Keratinocyte (primary cell): ENCODE data around the gene SERPINB10. TPM values are rescaled to one million over a fixed set of nuclear protein-coding genes. Genes with fewer than 3 reads are reported as not detected.

Source experiments
- DNase-seq: peaks from one replicate; pipeline ENCODE4 v3.0.0-alpha.2; 2011; ENCODE audit warnings: low read depth, missing footprints, low spot score
- FAIRE-seq: peaks from 2 replicates; lab custom pipeline; 2011; peaks lifted over from hg19 to GRCh38; lab: Jason Lieb, UNC
- H2AFZ ChIP-seq: 2 replicates; pipeline ENCODE4 v1.6.0; 2012; ENCODE audit warnings: low read length, control low read depth, inconsistent platforms; ENCODE audit not compliant: control insufficient read depth
- H3K27ac ChIP-seq: 2 replicates; pipeline ENCODE4 v1.5.1; 2011; ENCODE audit warnings: low read length; ENCODE audit not compliant: control insufficient read depth, insufficient read depth
- H3K27me3 ChIP-seq: 3 replicates; pipeline ENCODE4 v1.6.0; 2011; ENCODE audit warnings: low read length; ENCODE audit not compliant: control insufficient read depth, insufficient read depth; ENCODE audit errors: extremely low read depth
- H3K36me3 ChIP-seq, 2 experiments: 2 replicates in 1 of 2; 3 replicates in 1 of 2; pipeline ENCODE4 v1.5.1; 2011; ENCODE audit warnings: low read length in 2 of 2, mild to moderate bottlenecking in 1 of 2; ENCODE audit not compliant: control insufficient read depth in 2 of 2, insufficient read depth in 2 of 2; ENCODE audit errors: extremely low read depth in 1 of 2
- H3K4me1 ChIP-seq: 3 replicates; pipeline ENCODE4 v1.5.1; 2011; ENCODE audit warnings: low read length; ENCODE audit not compliant: control insufficient read depth, insufficient read depth; ENCODE audit errors: extremely low read depth
- H3K4me2 ChIP-seq: 3 replicates; pipeline ENCODE4 v1.6.0; 2011; ENCODE audit warnings: low read depth, low read length; ENCODE audit not compliant: control insufficient read depth, insufficient read depth; ENCODE audit errors: extremely low read depth
- H3K4me3 ChIP-seq, 3 experiments: fragments of 200-600 bp in 1 of 3; sonication (generic) in 1 of 3; 2 replicates in 2 of 3; 3 replicates in 1 of 3; pipeline ENCODE4 v1.5.1; 2011 to 2016; ENCODE audit warnings: low read length in 3 of 3, mild to moderate bottlenecking in 3 of 3, control low read depth in 2 of 3, inconsistent platforms in 1 of 3, low read depth in 1 of 3, mixed read lengths in 1 of 3, mixed run types in 1 of 3, moderate library complexity in 1 of 3; ENCODE audit not compliant: control insufficient read depth in 2 of 3, insufficient read depth in 2 of 3; ENCODE audit errors: extremely low read depth in 1 of 3
- H3K79me2 ChIP-seq: 2 replicates; pipeline ENCODE4 v1.6.0; 2012; ENCODE audit warnings: low read length; ENCODE audit not compliant: control insufficient read depth, insufficient read depth
- H3K9ac ChIP-seq: 3 replicates; pipeline ENCODE4 v1.6.0; 2011; ENCODE audit warnings: low read length; ENCODE audit not compliant: control insufficient read depth, insufficient read depth; ENCODE audit errors: extremely low read depth
- H3K9me1 ChIP-seq: 3 replicates; pipeline ENCODE4 v1.6.0; 2011; ENCODE audit warnings: low read length; ENCODE audit not compliant: control insufficient read depth, insufficient read depth; ENCODE audit errors: extremely low read depth
- H3K9me3 ChIP-seq: 2 replicates; pipeline ENCODE4 v1.5.1; 2012; ENCODE audit warnings: low read depth, low read length; ENCODE audit not compliant: control insufficient read depth
- H4K20me1 ChIP-seq: 3 replicates; pipeline ENCODE4 v1.6.0; 2011; ENCODE audit warnings: low read length; ENCODE audit not compliant: control insufficient read depth, insufficient read depth; ENCODE audit errors: extremely low read depth
- EZH2 ChIP-seq: IDR thresholded peaks from one replicate; pipeline ENCODE4 v1.6.1; 2012; ENCODE audit warnings: inconsistent platforms, mild to moderate bottlenecking, low read length, moderate library complexity
- dilution Hi-C: fragments of 300-500 bp; cut with MboI; formaldehyde crosslinking; loops from one replicate; pipeline ENCODE4 v1.7.0; 2020; ENCODE audit warnings: low sequenced_read_pairs; ENCODE audit not compliant: extremely low pct_ligation_motif_present
- polyA plus RNA-seq, 5 experiments: library from polyadenylated mRNA; depleted of rRNA in 3 of 5; stranded (reverse) in 3 of 5; stranded (forward) in 1 of 5; unstranded in 1 of 5; fragments of >200 nt; gene quantifications; 1 replicate in 1 of 5; 2 replicates in 3 of 5; 3 replicates in 1 of 5; pipeline versions ENCODE4 v1.2.1 to v1.2.3, GENCODE V29; 2011 to 2012; ENCODE audit warnings: missing spikeins in 2 of 5, low read depth in 1 of 5, low replicate concordance in 1 of 5
- TF ChIP-seq, protein P1 (sequence below), 3 experiments: IDR thresholded peaks in 1 of 3; conservative IDR thresholded peaks in 1 of 3; optimal IDR thresholded peaks in 1 of 3; 2 replicates in 2 of 3; 3 replicates in 1 of 3; pipeline versions ENCODE3 to v1.5.1; 2011; ENCODE audit warnings: low read length in 3 of 3, mild to moderate bottlenecking in 3 of 3, moderate library complexity in 2 of 3, control low read depth in 1 of 3, inconsistent platforms in 1 of 3; ENCODE audit not compliant: insufficient read depth in 2 of 3; ENCODE audit errors: extremely low read depth in 1 of 3

SERPINB10 gene
- polyA plus RNA-seq, 1 donor (not counting 4 experiments of a cell fraction or from before 2014, with no cell fraction given), result 10.1 TPM

DNA sequence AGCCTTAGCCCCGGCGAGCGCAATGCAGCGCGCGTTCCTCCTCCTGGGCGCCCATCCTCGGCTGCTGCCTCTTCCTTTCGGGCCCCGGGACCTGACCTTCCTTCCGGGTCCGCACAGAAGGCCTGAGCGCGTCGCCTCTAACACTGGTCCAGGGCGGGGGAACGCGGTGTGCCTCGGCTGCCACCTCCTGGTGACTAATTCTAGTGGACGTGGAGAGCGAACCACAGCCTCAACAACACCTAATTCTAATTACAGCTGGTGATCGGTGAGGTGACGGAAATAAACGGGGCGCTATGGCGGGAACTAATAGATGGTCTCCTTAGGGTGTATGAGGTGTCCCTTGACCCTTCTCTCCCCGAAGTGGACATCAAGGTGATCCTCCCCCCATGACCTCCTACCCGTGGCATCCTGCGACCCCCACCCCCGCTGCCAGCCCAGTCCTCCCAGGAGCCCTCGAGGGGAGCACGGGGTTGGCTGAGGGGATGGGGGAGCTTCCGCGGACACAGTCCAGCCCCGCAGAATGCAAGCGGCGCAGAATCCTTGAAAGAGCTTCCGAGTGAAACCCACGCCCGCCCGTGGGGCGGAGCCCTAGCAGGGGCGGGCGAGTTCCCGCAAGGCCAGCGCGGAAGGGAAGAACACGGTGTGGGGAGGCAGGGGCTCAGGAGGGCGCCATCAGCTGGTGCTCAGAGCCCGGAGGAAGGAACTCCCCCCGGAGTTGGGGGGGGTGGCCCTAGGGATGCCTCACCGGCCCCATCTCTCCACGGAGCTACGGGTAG is 28.6 kb downstream of the SERPINB10 start:
- Histone ChIP-seq H3K9ac (peak overlapping the region; percentile 69), H3K4me1 (peaks cover 8% of the 10 kb centered on the region), H3K27me3 (no peaks in the 10 kb centered on the region), H3K9me3 (no peaks in the 10 kb centered on the region), H3K4me3 (peak overlapping the region; percentile 58 to 77 (median 74)), H3K9me1 (no peaks in the 10 kb centered on the region), H2AFZ (peak overlapping the region; percentile 98), H3K4me2 (peak overlapping the region; percentile 95), H3K79me2 (no peaks in the 10 kb centered on the region), H3K27ac (no peak overlapping the region), H4K20me1 (no peaks in the 10 kb centered on the region), H3K36me3 (no peaks in the 10 kb centered on the region)
- FAIRE-seq (peak; percentile 82), DNase-seq (peak; percentile 15)
- dilution Hi-C loops, result no loop called here
- no peak for TF ChIP-seq EZH2
- TF ChIP-seq, protein P1, sequence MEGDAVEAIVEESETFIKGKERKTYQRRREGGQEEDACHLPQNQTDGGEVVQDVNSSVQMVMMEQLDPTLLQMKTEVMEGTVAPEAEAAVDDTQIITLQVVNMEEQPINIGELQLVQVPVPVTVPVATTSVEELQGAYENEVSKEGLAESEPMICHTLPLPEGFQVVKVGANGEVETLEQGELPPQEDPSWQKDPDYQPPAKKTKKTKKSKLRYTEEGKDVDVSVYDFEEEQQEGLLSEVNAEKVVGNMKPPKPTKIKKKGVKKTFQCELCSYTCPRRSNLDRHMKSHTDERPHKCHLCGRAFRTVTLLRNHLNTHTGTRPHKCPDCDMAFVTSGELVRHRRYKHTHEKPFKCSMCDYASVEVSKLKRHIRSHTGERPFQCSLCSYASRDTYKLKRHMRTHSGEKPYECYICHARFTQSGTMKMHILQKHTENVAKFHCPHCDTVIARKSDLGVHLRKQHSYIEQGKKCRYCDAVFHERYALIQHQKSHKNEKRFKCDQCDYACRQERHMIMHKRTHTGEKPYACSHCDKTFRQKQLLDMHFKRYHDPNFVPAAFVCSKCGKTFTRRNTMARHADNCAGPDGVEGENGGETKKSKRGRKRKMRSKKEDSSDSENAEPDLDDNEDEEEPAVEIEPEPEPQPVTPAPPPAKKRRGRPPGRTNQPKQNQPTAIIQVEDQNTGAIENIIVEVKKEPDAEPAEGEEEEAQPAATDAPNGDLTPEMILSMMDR (optimal IDR thresholded peaks at IDR 0.05 in 1 of 3, IDR thresholded peaks at IDR 0.05 in 1 of 3, conservative IDR thresholded peaks at IDR 0.05 in 1 of 3; ENCODE audit: extremely low read depth in 1 of 3, insufficient read depth in 2 of 3, low read length in 3 of 3), result peak; percentile 70 to 95 (median 85)

DNA sequence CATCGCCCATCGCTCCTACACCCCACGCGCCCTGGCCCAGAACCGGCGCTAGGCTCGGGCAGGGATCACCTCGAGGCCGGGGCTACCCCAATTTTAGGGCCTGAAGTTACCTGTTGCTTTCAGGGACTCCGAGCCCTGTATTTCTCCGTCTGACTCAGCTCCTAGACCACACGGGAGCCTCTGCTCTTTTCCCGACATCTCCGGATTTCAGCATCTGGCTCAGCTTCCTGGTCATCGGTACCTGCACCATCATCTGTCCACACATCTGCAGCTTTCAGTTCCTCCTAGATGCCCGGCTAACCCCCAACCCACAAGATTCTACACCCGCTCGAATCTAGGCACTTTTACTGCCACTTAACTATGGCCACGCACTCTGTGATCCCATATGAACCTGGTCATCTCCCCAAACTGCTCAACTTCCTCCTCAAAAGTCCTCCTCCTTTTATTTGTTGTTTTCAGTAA is 29.2 kb downstream of the SERPINB10 start:
- no peaks in the 10 kb centered on the region for H3K79me2 ChIP-seq
- dilution Hi-C loops, result no loop called here
- no peaks in the 10 kb centered on the region for H3K36me3 ChIP-seq
- TF ChIP-seq, protein P1 (optimal IDR thresholded peaks at IDR 0.05 in 1 of 3, IDR thresholded peaks at IDR 0.05 in 1 of 3, conservative IDR thresholded peaks at IDR 0.05 in 1 of 3; ENCODE audit: extremely low read depth in 1 of 3, insufficient read depth in 2 of 3, low read length in 3 of 3), result no peak
- TF ChIP-seq EZH2, result no peak
- peak overlapping the region; percentile 98 for H2AFZ ChIP-seq
- H3K4me1 ChIP-seq, result peaks cover 8% of the 10 kb centered on the region
- H3K27ac ChIP-seq, result no peak overlapping the region
- no peaks in the 10 kb centered on the region for H3K27me3 ChIP-seq
- no peaks in the 10 kb centered on the region for H3K9me1 ChIP-seq
- no peak for DNase-seq
- H3K9me3 ChIP-seq, result no peaks in the 10 kb centered on the region
- FAIRE-seq, result peak; percentile 53
- peak overlapping the region; percentile 69 for H3K9ac ChIP-seq
- no peaks in the 10 kb centered on the region for H4K20me1 ChIP-seq
- H3K4me2 ChIP-seq, result peak overlapping the region; percentile 95
- H3K4me3 ChIP-seq, result peak overlapping the region; percentile 58 to 77 (median 74)
